OCI-LY1 (cell line): ENCODE results near the gene SYCE3.

ENCODE experiments used
- H2AFZ ChIP-seq: fragments of 200-600 bp; sonication (generic), shearing (Covaris generic); 2 replicates; pipeline ENCODE4 v1.6.0; 2014; ENCODE audit warnings: antibody characterized with exemption, mild to moderate bottlenecking, low read length
- H3F3A ChIP-seq: fragments of 200-600 bp; sonication (generic), shearing (Covaris generic); 2 replicates; pipeline ENCODE4 v1.6.0; 2014; ENCODE audit warnings: mild to moderate bottlenecking, antibody characterized with exemption, low read length, moderate library complexity; ENCODE audit not compliant: insufficient read depth
- H3K27ac ChIP-seq: fragments of 200-600 bp; sonication (generic); 2 replicates; pipeline ENCODE4 v1.5.1; 2014; ENCODE audit warnings: low read length, mixed run types, mild to moderate bottlenecking, low read depth; ENCODE audit not compliant: poor library complexity, severe bottlenecking
- H3K27me3 ChIP-seq: fragments of 200-600 bp; sonication (generic); 2 replicates; pipeline ENCODE4 v1.6.0; 2014; ENCODE audit warnings: antibody characterized with exemption, mild to moderate bottlenecking, low read length, moderate library complexity; ENCODE audit not compliant: insufficient read depth
- H3K36me3 ChIP-seq: fragments of 200-600 bp; sonication (generic); 2 replicates; pipeline ENCODE4 v1.6.1; 2014; ENCODE audit warnings: mild to moderate bottlenecking, antibody characterized with exemption, low read length, moderate library complexity, mixed read lengths; ENCODE audit not compliant: insufficient read depth
- H3K4me1 ChIP-seq: fragments of 200-600 bp; sonication (generic); 2 replicates; pipeline ENCODE4 v1.5.1; 2014; ENCODE audit warnings: mild to moderate bottlenecking, low read length, moderate library complexity; ENCODE audit not compliant: insufficient read depth, severe bottlenecking
- H3K4me2 ChIP-seq: fragments of 200-600 bp; sonication (generic), shearing (Covaris generic); 2 replicates; pipeline ENCODE4 v1.6.1; 2014; ENCODE audit warnings: low read length
- H3K4me3 ChIP-seq: fragments of 200-600 bp; sonication (generic); 2 replicates; pipeline ENCODE4 v1.5.1; 2014; ENCODE audit warnings: low read length, low read depth, mild to moderate bottlenecking, mixed read lengths; ENCODE audit not compliant: poor library complexity, severe bottlenecking
- H3K79me2 ChIP-seq: fragments of 200-600 bp; shearing (Covaris generic); 2 replicates; pipeline ENCODE4 v1.6.1; 2016; ENCODE audit warnings: mixed run types, low read length, mixed read lengths; ENCODE audit not compliant: insufficient read depth
- H3K9ac ChIP-seq: fragments of 200-600 bp; sonication (generic), shearing (Covaris generic); 2 replicates; pipeline ENCODE4 v1.6.1; 2014; ENCODE audit warnings: mild to moderate bottlenecking, low read length, mixed read lengths
- H3K9me2 ChIP-seq: fragments of 200-600 bp; sonication (generic), shearing (Covaris generic); 2 replicates; pipeline ENCODE4 v1.6.1; 2014; ENCODE audit warnings: low read depth, mild to moderate bottlenecking, low read length, mixed read lengths
- H3K9me3 ChIP-seq: fragments of 200-600 bp; shearing (Covaris generic); 2 replicates; pipeline ENCODE4 v1.6.1; 2014; ENCODE audit warnings: low read length, mixed read lengths
- H4K20me1 ChIP-seq: fragments of 200-600 bp; sonication (generic), shearing (Covaris generic); 2 replicates; pipeline ENCODE4 v1.6.0; 2016; ENCODE audit warnings: mild to moderate bottlenecking, low read length; ENCODE audit not compliant: insufficient read depth
- EZH2 ChIP-seq: fragments of 200-600 bp; sonication (generic), shearing (Covaris generic); IDR thresholded peaks from 2 replicates; pipeline ENCODE4 v1.8.0; 2017; ENCODE audit warnings: borderline replicate concordance, mixed run types, mild to moderate bottlenecking, antibody characterized with exemption, low read length, moderate library complexity, mixed read lengths
- TF ChIP-seq, protein P1 (sequence below): fragments of 200-600 bp; sonication (generic), shearing (Covaris generic); IDR thresholded peaks from 2 replicates; pipeline ENCODE4 v1.5.1; 2017; ENCODE audit warnings: mild to moderate bottlenecking, antibody characterized with exemption, low read length, moderate library complexity, mixed read lengths

SYCE3 gene

DNA sequence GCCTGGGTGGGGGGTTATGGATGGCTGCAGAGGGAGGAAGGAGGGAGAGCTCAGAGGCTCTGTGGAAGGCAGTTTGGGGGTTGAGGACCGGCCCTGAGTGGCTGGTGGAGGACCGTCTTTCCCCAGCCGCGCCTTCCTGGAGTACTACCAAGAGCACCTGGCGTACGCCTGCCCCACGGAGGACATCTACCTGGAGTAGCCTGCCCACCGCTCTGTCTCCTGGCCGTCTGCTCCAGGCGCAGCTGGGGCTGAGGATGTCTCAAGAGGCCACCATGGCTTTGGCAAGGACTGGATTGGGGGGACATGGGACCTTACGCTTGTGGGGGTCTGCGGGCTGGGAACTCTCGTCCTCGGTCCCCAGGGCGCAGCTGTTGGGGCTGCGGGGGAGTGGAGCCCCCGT, 47.9 kb upstream of the SYCE3 start:
- Histone ChIP-seq H3K9me2 (no peaks in the 10 kb centered on the region), H2AFZ (no peak overlapping the region), H3K9me3 (no peaks in the 10 kb centered on the region), H3K4me1 (no peaks in the 10 kb centered on the region), H3F3A (no peaks in the 10 kb centered on the region), H3K4me3 (no peak overlapping the region), H3K79me2 (no peaks in the 10 kb centered on the region), H3K9ac (no peak overlapping the region), H3K27ac (no peak overlapping the region), H3K27me3 (no peaks in the 10 kb centered on the region), H4K20me1 (no peaks in the 10 kb centered on the region), H3K36me3 (no peaks in the 10 kb centered on the region), H3K4me2 (no peak overlapping the region)
- TF ChIP-seq, protein P1, sequence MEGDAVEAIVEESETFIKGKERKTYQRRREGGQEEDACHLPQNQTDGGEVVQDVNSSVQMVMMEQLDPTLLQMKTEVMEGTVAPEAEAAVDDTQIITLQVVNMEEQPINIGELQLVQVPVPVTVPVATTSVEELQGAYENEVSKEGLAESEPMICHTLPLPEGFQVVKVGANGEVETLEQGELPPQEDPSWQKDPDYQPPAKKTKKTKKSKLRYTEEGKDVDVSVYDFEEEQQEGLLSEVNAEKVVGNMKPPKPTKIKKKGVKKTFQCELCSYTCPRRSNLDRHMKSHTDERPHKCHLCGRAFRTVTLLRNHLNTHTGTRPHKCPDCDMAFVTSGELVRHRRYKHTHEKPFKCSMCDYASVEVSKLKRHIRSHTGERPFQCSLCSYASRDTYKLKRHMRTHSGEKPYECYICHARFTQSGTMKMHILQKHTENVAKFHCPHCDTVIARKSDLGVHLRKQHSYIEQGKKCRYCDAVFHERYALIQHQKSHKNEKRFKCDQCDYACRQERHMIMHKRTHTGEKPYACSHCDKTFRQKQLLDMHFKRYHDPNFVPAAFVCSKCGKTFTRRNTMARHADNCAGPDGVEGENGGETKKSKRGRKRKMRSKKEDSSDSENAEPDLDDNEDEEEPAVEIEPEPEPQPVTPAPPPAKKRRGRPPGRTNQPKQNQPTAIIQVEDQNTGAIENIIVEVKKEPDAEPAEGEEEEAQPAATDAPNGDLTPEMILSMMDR, result no peak
- no peak for TF ChIP-seq EZH2

GRCh38 chr22:50610041-50610451, 47.3 kb upstream of the SYCE3 start:
- TF ChIP-seq, protein P1, result no peak
- TF ChIP-seq EZH2, result no peak
- Histone ChIP-seq H3K4me3 (no peak overlapping the region), H3K9ac (no peak overlapping the region), H3K9me3 (no peaks in the 10 kb centered on the region), H3K79me2 (no peaks in the 10 kb centered on the region), H3K4me1 (no peaks in the 10 kb centered on the region), H3K27me3 (no peaks in the 10 kb centered on the region), H3K36me3 (no peaks in the 10 kb centered on the region), H2AFZ (no peak overlapping the region), H3F3A (no peaks in the 10 kb centered on the region), H3K4me2 (no peak overlapping the region), H4K20me1 (no peaks in the 10 kb centered on the region), H3K9me2 (no peaks in the 10 kb centered on the region), H3K27ac (no peak overlapping the region)

DNA sequence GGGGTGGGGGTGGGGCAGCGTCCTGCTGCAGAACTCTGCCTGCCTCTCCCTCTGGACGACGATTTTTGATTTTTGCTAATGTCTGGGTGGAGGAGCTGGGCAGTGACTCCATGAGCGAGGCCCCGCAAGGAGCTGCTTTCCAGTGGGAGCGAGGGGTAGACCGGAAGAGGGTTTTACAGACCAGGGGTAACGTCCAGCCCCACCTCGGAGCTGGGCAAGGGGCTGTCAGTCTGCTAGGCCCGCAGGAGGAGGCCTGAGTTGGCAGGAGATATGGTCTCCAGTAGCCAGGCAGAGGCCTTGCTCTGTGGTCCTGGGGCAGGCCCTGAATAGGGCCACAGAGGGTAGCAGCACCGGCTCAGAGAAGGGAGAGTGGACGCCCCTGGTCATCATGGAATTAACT, 46.9 kb upstream of the SYCE3 start:
- no peaks in the 10 kb centered on the region for H3K79me2 ChIP-seq
- no peaks in the 10 kb centered on the region for H3K36me3 ChIP-seq
- no peaks in the 10 kb centered on the region for H3K9me2 ChIP-seq
- H3K4me2 ChIP-seq, result no peak overlapping the region
- no peaks in the 10 kb centered on the region for H3K27me3 ChIP-seq
- no peaks in the 10 kb centered on the region for H4K20me1 ChIP-seq
- TF ChIP-seq, protein P1, result no peak
- no peak for TF ChIP-seq EZH2
- no peak overlapping the region for H3K4me3 ChIP-seq
- H3K27ac ChIP-seq, result no peak overlapping the region
- no peak overlapping the region for H2AFZ ChIP-seq
- no peaks in the 10 kb centered on the region for H3K4me1 ChIP-seq
- no peak overlapping the region for H3K9ac ChIP-seq
- no peaks in the 10 kb centered on the region for H3K9me3 ChIP-seq
- no peaks in the 10 kb centered on the region for H3F3A ChIP-seq
